Measurements from ENCODE around the gene DNAH1.

DNAH1 gene

GRCh38 chr3:52404391-52404790 is 88.3 kb downstream of the DNAH1 start:
- no peak overlapping the region for H3K4me3 ChIP-seq (ENCODE audit: low read length)
- no peak for DNase-seq (ENCODE audit: low read depth)
- TF ChIP-seq CTCF (conservative IDR thresholded peaks at IDR 0.05; ENCODE audit: low read depth, low read length) = no peak

- DNase-seq (ENCODE audit: low read depth) = no peak
- no peak for TF ChIP-seq CTCF (conservative IDR thresholded peaks at IDR 0.05; ENCODE audit: low read depth, low read length)
- H3K4me3 ChIP-seq (ENCODE audit: low read length) = no peak overlapping the region
These were observed 88.9 kb downstream of the DNAH1 start for GRCh38 chr3:52405066-52405465.

- no peak for DNase-seq (ENCODE audit: low read depth)
- no peak overlapping the region for H3K4me3 ChIP-seq (ENCODE audit: low read length)
- TF ChIP-seq CTCF (conservative IDR thresholded peaks at IDR 0.05; ENCODE audit: low read depth, low read length) = no peak
These were observed 89.5 kb downstream of the DNAH1 start for GRCh38 chr3:52405601-52406110.

- TF ChIP-seq CTCF (conservative IDR thresholded peaks at IDR 0.05; ENCODE audit: low read depth, low read length) = no peak
- DNase-seq (ENCODE audit: low read depth) = no peak
- H3K4me3 ChIP-seq (ENCODE audit: low read length) = no peak overlapping the region
These were observed 90.1 kb downstream of the DNAH1 start for GRCh38 chr3:52406231-52406661.

- no peak overlapping the region for H3K4me3 ChIP-seq (ENCODE audit: low read length)
- TF ChIP-seq CTCF (conservative IDR thresholded peaks at IDR 0.05; ENCODE audit: low read depth, low read length) = no peak
- no peak for DNase-seq (ENCODE audit: low read depth)
These were observed 90.8 kb downstream of the DNAH1 start for GRCh38 chr3:52406791-52407510.

GRCh38 chr3:52407779-52408178 is 91.7 kb downstream of the DNAH1 start:
- no peak for DNase-seq (ENCODE audit: low read depth)
- H3K4me3 ChIP-seq (ENCODE audit: low read length) = no peak overlapping the region
- TF ChIP-seq CTCF (conservative IDR thresholded peaks at IDR 0.05; ENCODE audit: low read depth, low read length) = no peak

- H3K4me3 ChIP-seq (ENCODE audit: low read length) = peak overlapping the region; percentile 94
- no peak for TF ChIP-seq CTCF (conservative IDR thresholded peaks at IDR 0.05; ENCODE audit: low read depth, low read length)
- no peak for DNase-seq (ENCODE audit: low read depth)
These were observed 92.3 kb downstream of the DNAH1 start for GRCh38 chr3:52408466-52408865.

Measured in retinal pigment epithelial cell (primary cell).